ENCODE results near the gene RWDD3.

RWDD3 gene

DNA sequence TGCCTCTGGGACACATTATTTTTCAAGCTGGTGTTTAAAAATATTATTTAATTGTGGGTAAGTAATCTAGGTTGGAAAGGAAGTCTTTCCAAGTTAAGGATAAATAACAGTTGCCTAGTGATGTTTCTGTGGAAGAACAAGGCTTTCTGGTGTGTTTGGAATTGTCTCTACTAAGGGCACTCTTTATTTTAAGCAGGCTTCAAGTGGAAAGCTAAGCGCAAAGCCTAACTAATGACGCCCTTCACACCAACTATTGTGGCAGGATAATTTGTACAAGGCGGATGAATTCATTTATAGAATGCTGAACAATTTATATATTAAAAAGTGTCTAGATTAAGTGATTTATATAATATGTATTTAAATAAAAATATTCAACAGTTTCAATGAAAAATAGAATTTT, 25.1 kb upstream of the RWDD3 start:
- H3K27ac ChIP-seq (ENCODE audit: low read depth, low read length): no peak overlapping the region
- H3K36me3 ChIP-seq (ENCODE audit: insufficient read depth, low read length): no peaks in the 10 kb centered on the region
- no peak overlapping the region for H3K4me3 ChIP-seq (ENCODE audit: low read depth, low read length)
- H3K4me1 ChIP-seq (ENCODE audit: control insufficient read depth, insufficient read depth, low read length, unreplicated experiment): no peaks in the 10 kb centered on the region
- no peaks in the 10 kb centered on the region for H3K79me2 ChIP-seq (ENCODE audit: control insufficient read depth, insufficient read depth, low read length, unreplicated experiment)
- peaks cover 20% of the 10 kb centered on the region; the same call in 1 of the 2 replicates for H3K27me3 ChIP-seq (ENCODE audit: insufficient read depth, low read length)
- no peak overlapping the region for H2AFZ ChIP-seq (ENCODE audit: low read length, unreplicated experiment)

DNA sequence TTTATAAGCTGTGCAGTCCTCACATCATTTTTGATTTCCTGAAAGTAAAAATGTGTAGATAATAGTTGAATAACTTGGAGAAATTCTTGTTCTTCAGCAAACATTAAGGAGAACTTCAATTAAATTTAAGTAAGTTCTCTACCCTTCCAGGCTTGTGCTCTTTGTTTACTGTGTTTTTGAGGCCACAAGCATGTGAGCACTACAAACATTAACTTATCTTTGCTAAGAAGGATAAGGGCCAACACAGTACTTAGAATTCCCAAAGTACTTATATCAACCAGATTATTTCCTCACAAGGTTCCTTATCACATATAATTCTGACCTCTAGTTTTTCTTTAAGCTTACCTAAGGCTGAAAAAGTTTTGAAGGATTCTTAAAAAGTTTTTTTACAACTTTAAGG, 24.7 kb upstream of the RWDD3 start:
- Histone ChIP-seq H3K4me3 (ENCODE audit: low read depth, low read length) (no peak overlapping the region), H2AFZ (ENCODE audit: low read length, unreplicated experiment) (no peak overlapping the region), H3K36me3 (ENCODE audit: insufficient read depth, low read length) (no peaks in the 10 kb centered on the region), H3K27me3 (ENCODE audit: insufficient read depth, low read length) (peaks cover 20% of the 10 kb centered on the region; the same call in 1 of the 2 replicates), H3K4me1 (ENCODE audit: control insufficient read depth, insufficient read depth, low read length, unreplicated experiment) (no peaks in the 10 kb centered on the region), H3K27ac (ENCODE audit: low read depth, low read length) (no peak overlapping the region), H3K79me2 (ENCODE audit: control insufficient read depth, insufficient read depth, low read length, unreplicated experiment) (no peaks in the 10 kb centered on the region)

DNA sequence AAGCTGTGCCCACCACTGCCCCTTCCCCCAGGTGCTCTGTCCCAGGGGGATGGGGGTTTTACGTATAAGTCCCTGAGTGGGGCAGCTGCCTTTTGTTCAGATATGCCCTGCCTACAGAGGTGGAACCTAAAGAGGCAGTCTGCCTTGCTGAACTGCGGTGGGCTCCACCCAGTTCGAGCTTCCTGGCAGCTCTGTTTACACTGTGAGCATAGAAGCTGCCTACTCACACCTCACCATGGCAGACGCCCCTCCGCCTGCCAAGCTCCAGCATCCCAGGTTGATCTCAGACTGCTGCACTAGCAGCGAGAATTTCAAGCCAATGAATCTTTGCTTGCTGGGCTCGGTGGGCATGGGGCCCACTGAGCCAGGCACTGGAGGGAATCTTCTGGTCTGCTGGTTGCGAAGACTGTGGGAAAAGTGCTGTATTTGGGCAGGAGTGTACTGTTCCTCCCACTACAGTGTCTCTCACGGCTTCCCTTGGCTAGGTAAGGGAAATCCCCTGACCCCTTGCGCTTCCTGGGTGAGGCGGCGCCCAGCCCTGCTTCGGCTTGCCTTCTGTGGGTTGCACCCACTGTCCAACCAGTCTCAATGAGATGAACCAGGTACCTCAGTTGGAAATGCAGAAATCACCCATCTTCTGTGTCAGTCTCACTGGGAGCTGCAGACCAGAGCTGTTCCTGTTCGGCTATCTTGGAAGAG, 17.6 kb upstream of the RWDD3 start:
- H2AFZ ChIP-seq (ENCODE audit: low read length, unreplicated experiment): no peak overlapping the region
- H3K27ac ChIP-seq (ENCODE audit: low read depth, low read length): no peak overlapping the region
- no peaks in the 10 kb centered on the region for H3K4me1 ChIP-seq (ENCODE audit: control insufficient read depth, insufficient read depth, low read length, unreplicated experiment)
- no peaks in the 10 kb centered on the region for H3K36me3 ChIP-seq (ENCODE audit: insufficient read depth, low read length)
- H3K79me2 ChIP-seq (ENCODE audit: control insufficient read depth, insufficient read depth, low read length, unreplicated experiment): no peaks in the 10 kb centered on the region
- H3K4me3 ChIP-seq (ENCODE audit: low read depth, low read length): no peak overlapping the region
- peaks cover 33% of the 10 kb centered on the region for H3K27me3 ChIP-seq (ENCODE audit: insufficient read depth, low read length)

DNA sequence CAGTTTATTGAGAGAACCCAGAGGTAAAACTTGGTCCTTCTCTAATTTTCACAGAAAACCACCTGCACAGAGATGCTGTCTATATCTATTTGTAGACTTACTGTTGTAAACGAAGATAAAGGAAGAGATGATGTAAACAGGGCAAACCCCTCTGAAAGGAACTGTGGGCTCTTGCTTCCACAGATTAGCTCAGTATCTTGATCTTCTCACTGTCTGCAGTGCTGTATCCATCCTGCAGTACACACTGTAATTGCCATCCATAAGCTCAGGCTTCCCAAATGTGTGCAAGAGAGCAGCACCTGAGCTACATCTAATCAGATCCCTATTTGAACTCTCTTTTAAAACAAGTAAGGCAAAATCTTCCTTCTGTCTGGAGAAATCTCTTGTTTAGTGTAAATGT, 16.6 kb upstream of the RWDD3 start:
- Histone ChIP-seq H3K27ac (ENCODE audit: low read depth, low read length) (no peak overlapping the region), H3K79me2 (ENCODE audit: control insufficient read depth, insufficient read depth, low read length, unreplicated experiment) (no peaks in the 10 kb centered on the region)

DNA sequence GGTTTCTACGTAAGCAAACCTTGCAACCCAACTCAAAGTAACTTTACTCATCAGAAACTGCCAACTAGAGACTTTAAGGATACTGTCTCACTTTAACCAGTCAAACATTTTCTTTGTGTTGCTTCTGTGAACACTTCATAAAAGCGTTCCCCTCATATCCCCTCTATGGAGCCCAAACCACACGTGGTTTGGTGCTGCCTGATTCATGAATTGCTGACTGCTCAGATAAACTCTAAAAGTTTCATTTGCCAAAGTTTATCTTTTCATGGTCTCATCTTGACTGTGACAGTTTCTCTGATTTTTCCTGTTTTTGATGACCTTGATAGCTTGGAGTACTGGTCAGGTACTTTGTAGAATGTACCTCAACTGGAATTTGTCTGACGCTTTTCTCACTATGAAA, 14.6 kb upstream of the RWDD3 start:
- Histone ChIP-seq H2AFZ (ENCODE audit: low read length, unreplicated experiment) (no peak overlapping the region), H3K27ac (ENCODE audit: low read depth, low read length) (no peak overlapping the region), H3K79me2 (ENCODE audit: control insufficient read depth, insufficient read depth, low read length, unreplicated experiment) (no peaks in the 10 kb centered on the region), H3K27me3 (ENCODE audit: insufficient read depth, low read length) (peaks cover 32% of the 10 kb centered on the region), H3K4me1 (ENCODE audit: control insufficient read depth, insufficient read depth, low read length, unreplicated experiment) (no peaks in the 10 kb centered on the region), H3K4me3 (ENCODE audit: low read depth, low read length) (no peak overlapping the region), H3K36me3 (ENCODE audit: insufficient read depth, low read length) (no peaks in the 10 kb centered on the region)

More for the DNA sequence above, 16.6 kb upstream of the RWDD3 start:
- H2AFZ ChIP-seq (ENCODE audit: low read length, unreplicated experiment): no peak overlapping the region
- no peaks in the 10 kb centered on the region for H3K36me3 ChIP-seq (ENCODE audit: insufficient read depth, low read length)
- H3K27me3 ChIP-seq (ENCODE audit: insufficient read depth, low read length): peaks cover 33% of the 10 kb centered on the region
- H3K4me3 ChIP-seq (ENCODE audit: low read depth, low read length): no peak overlapping the region
- no peaks in the 10 kb centered on the region for H3K4me1 ChIP-seq (ENCODE audit: control insufficient read depth, insufficient read depth, low read length, unreplicated experiment)

DNA sequence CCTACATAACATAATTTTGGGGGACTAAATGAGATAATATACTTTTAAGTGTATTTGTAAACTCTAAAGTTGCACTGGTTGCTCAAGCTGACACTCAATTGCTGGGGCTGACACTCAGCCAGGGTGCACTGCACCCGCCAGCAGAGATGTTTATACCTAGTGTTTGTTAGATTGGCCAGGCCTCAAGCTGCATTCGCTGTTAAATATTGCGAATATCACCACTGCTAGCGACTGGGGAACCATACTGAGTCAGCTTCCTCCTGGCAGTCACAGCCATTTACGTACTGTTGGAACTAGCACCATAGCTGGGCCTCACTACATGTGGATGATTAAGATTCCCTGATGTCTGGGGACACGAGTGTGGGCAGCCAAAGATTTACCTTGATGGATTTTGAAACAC, 12.7 kb upstream of the RWDD3 start:
- H3K4me3 ChIP-seq (ENCODE audit: low read depth, low read length): no peak overlapping the region

DNA sequence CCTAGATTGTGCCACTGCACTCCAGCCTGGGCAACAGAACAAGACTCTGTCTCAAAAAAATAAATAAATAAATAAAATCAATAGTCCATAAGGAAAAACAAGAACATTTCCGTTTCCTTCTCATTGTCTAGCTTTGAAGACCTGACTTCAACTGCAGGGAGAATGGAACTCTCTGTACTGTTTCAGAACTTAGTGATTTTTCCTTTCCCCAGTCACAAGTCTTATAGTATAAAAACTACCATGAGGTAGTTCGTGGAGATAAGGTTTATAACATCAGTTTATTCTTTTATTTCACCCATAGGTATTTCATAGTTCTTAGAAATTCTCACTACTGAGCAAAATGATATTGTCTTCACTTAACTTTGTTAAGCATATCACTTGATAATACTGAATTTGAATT, 11.4 kb upstream of the RWDD3 start:
- H3K36me3 ChIP-seq (ENCODE audit: insufficient read depth, low read length): no peaks in the 10 kb centered on the region
- no peaks in the 10 kb centered on the region for H3K79me2 ChIP-seq (ENCODE audit: control insufficient read depth, insufficient read depth, low read length, unreplicated experiment)
- H3K4me3 ChIP-seq (ENCODE audit: low read depth, low read length): no peak overlapping the region
- peaks cover 12% of the 10 kb centered on the region for H3K27me3 ChIP-seq (ENCODE audit: insufficient read depth, low read length)
- H3K4me1 ChIP-seq (ENCODE audit: control insufficient read depth, insufficient read depth, low read length, unreplicated experiment): no peaks in the 10 kb centered on the region
- no peak overlapping the region for H2AFZ ChIP-seq (ENCODE audit: low read length, unreplicated experiment)
- no peak overlapping the region for H3K27ac ChIP-seq (ENCODE audit: low read depth, low read length)

More for the DNA sequence above, 12.7 kb upstream of the RWDD3 start:
- no peaks in the 10 kb centered on the region for H3K4me1 ChIP-seq (ENCODE audit: control insufficient read depth, insufficient read depth, low read length, unreplicated experiment)
- no peaks in the 10 kb centered on the region for H3K36me3 ChIP-seq (ENCODE audit: insufficient read depth, low read length)
- H3K27ac ChIP-seq (ENCODE audit: low read depth, low read length): no peak overlapping the region
- H3K79me2 ChIP-seq (ENCODE audit: control insufficient read depth, insufficient read depth, low read length, unreplicated experiment): no peaks in the 10 kb centered on the region
- peaks cover 22% of the 10 kb centered on the region for H3K27me3 ChIP-seq (ENCODE audit: insufficient read depth, low read length)
- no peak overlapping the region for H2AFZ ChIP-seq (ENCODE audit: low read length, unreplicated experiment)

DNA sequence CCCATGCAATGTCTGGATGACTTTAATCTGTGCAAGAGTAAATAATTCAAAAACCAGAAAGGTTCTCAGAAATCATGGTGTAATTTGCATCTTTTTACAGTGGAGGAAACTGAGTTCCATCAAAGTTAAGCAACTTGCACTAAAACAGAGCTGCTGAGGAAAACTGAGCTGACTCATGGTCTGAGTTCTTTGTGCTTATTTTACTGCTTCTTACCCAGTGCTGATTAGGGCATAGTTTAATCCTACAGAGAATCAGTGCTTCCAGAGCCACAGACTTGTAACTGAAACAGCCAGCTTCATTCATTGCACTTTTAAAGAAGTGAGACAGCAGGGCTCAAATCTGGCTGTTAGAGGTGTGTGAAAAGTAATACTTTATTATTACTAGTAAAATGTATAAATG, 10.9 kb upstream of the RWDD3 start:
- Histone ChIP-seq H3K4me3 (ENCODE audit: low read depth, low read length) (no peak overlapping the region), H3K79me2 (ENCODE audit: control insufficient read depth, insufficient read depth, low read length, unreplicated experiment) (no peaks in the 10 kb centered on the region), H3K4me1 (ENCODE audit: control insufficient read depth, insufficient read depth, low read length, unreplicated experiment) (no peaks in the 10 kb centered on the region), H3K36me3 (ENCODE audit: insufficient read depth, low read length) (no peaks in the 10 kb centered on the region), H2AFZ (ENCODE audit: low read length, unreplicated experiment) (no peak overlapping the region), H3K27me3 (ENCODE audit: insufficient read depth, low read length) (peaks cover 9% of the 10 kb centered on the region; the same call in 1 of the 2 replicates), H3K27ac (ENCODE audit: low read depth, low read length) (no peak overlapping the region)

DNA sequence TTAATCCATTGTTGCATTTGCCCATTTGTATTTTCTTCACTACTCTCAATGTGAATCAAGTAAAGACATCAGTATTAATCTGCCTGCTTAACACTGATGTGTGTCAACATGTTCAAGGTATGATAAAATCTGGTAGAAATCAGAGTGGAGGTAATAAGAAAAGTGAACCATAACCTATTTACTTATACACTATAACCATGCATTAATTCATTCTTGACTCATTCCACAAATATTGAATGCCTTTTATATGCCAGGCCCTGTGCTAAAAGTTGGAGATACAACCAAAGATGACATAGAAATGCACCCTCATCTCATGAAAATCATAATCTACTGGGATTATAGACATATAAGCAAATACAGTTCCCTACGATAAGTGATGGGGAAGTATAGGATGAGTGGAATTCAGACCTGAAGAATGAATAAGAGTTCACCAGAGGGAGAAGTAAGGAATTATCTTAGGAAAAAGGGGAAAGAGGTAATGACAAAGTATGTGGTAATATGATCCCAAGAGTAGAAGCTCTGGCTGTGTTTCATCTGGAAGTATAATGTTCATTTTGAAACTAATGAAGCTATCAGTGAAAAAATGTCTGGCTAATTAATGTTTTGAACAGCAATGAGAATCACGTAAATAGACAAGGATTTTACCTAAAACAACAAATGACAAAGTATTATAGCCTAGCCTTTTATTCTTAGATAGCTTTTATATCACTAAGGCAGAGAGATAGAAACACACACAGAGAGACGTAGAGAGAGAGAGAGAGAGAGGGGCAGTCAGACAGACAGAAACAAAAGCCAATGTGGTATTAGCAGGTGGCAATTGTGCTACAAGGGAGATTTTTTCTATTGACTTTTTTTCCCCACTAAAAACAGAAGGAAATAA, 7.0 kb upstream of the RWDD3 start:
- Histone ChIP-seq H3K4me3 (ENCODE audit: low read depth, low read length) (no peak overlapping the region), H3K27me3 (ENCODE audit: insufficient read depth, low read length) (no peaks in the 10 kb centered on the region), H3K4me1 (ENCODE audit: control insufficient read depth, insufficient read depth, low read length, unreplicated experiment) (no peaks in the 10 kb centered on the region), H3K27ac (ENCODE audit: low read depth, low read length) (no peak overlapping the region), H3K79me2 (ENCODE audit: control insufficient read depth, insufficient read depth, low read length, unreplicated experiment) (no peaks in the 10 kb centered on the region), H2AFZ (ENCODE audit: low read length, unreplicated experiment) (no peak overlapping the region), H3K36me3 (ENCODE audit: insufficient read depth, low read length) (no peaks in the 10 kb centered on the region)

DNA sequence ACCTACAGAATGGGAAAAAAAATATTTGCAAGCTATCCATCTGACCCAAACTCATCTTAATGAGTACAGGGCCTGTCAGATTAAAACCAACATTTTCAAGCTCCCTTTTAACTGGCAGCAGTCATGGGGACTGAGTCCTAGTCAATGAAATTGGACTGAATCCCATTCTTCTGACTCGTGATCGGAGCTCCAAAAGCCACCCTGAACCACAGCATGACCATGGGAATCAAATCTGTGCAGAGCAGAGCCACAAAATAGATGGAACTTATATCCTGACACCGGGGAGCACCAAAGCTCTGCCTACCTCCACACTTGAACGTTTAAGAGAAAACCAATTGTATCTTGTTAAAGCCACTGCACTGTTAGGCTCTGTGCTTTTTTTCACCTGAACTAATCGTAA, 5.0 kb upstream of the RWDD3 start:
- peaks cover 6% of the 10 kb centered on the region for H3K4me1 ChIP-seq (ENCODE audit: control insufficient read depth, insufficient read depth, low read length, unreplicated experiment)
- no peak overlapping the region for H2AFZ ChIP-seq (ENCODE audit: low read length, unreplicated experiment)
- H3K4me3 ChIP-seq (ENCODE audit: low read depth, low read length): no peak overlapping the region
- H3K27me3 ChIP-seq (ENCODE audit: insufficient read depth, low read length): no peaks in the 10 kb centered on the region
- no peaks in the 10 kb centered on the region for H3K36me3 ChIP-seq (ENCODE audit: insufficient read depth, low read length)
- no peaks in the 10 kb centered on the region for H3K79me2 ChIP-seq (ENCODE audit: control insufficient read depth, insufficient read depth, low read length, unreplicated experiment)
- no peak overlapping the region for H3K27ac ChIP-seq (ENCODE audit: low read depth, low read length)

DNA sequence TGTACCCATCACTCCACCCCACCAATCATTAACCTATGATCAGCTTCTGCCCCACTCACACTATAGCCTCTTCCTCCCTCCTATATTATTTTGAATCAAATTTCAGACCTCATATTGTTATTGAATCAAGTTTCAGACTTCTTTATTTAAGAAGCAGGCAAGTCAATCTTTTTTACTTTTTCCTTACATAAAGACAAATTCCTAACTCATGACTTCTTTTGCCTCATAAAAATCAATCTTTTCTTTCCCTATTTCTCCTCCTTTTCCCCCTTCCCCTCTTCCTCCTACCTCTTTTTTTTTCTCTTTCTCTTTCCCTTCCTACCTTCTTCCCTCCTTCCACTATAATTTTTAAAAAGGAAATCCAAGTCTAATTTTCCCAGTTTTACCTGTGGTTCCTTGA, 4.3 kb upstream of the RWDD3 start:
- H3K27me3 ChIP-seq (ENCODE audit: insufficient read depth, low read length): no peaks in the 10 kb centered on the region
- no peaks in the 10 kb centered on the region for H3K36me3 ChIP-seq (ENCODE audit: insufficient read depth, low read length)
- peaks cover 6% of the 10 kb centered on the region for H3K4me1 ChIP-seq (ENCODE audit: control insufficient read depth, insufficient read depth, low read length, unreplicated experiment)
- no peak overlapping the region for H3K27ac ChIP-seq (ENCODE audit: low read depth, low read length)
- H2AFZ ChIP-seq (ENCODE audit: low read length, unreplicated experiment): no peak overlapping the region
- H3K4me3 ChIP-seq (ENCODE audit: low read depth, low read length): no peak overlapping the region
- H3K79me2 ChIP-seq (ENCODE audit: control insufficient read depth, insufficient read depth, low read length, unreplicated experiment): peaks cover 7% of the 10 kb centered on the region

Measured in ACC112 (cell line).